Retinal pigment epithelial cell (primary cell): ENCODE data around the gene LRRC27.

Experiments used
- DNase-seq: peaks from one replicate; pipeline ENCODE4 v3.0.0-alpha.2; 2010; ENCODE audit warnings: low read depth
- H3K4me3 ChIP-seq: 2 replicates; pipeline ENCODE4 v1.5.1; 2011; ENCODE audit warnings: mild to moderate bottlenecking, low read length, control low read depth, moderate library complexity
- CTCF ChIP-seq: conservative IDR thresholded peaks from 2 replicates; pipeline ENCODE4 v1.5.1; 2011; ENCODE audit warnings: low read depth, low read length, control low read depth, inconsistent platforms

LRRC27 gene

GRCh38 chr10:132297526-132297925 lies 34.5 kb upstream of the LRRC27 start:
- H3K4me3 ChIP-seq = no peak overlapping the region
- no peak for DNase-seq
- no peak for TF ChIP-seq CTCF

- H3K4me3 ChIP-seq = no peak overlapping the region
- no peak for DNase-seq
- no peak for TF ChIP-seq CTCF
Observed at GRCh38 chr10:132298038-132298881, 33.7 kb upstream of the LRRC27 start.

- DNase-seq = no peak
Observed at GRCh38 chr10:132299371-132300336, 32.3 kb upstream of the LRRC27 start.

GRCh38 chr10:132300582-132300981 lies 31.4 kb upstream of the LRRC27 start:
- H3K4me3 ChIP-seq = no peak overlapping the region
- no peak for TF ChIP-seq CTCF
- DNase-seq = no peak

More at GRCh38 chr10:132299371-132300336, 32.3 kb upstream of the LRRC27 start:
- no peak overlapping the region for H3K4me3 ChIP-seq
- no peak for TF ChIP-seq CTCF

GRCh38 chr10:132301371-132302330 lies 30.3 kb upstream of the LRRC27 start:
- no peak for DNase-seq
- no peak overlapping the region for H3K4me3 ChIP-seq
- no peak for TF ChIP-seq CTCF

GRCh38 chr10:132302421-132303310 lies 29.3 kb upstream of the LRRC27 start:
- no peak for DNase-seq
- no peak for TF ChIP-seq CTCF
- H3K4me3 ChIP-seq = no peak overlapping the region
